ENCODE results near the gene MRPS18B. TPM values are rescaled to one million over a fixed set of nuclear protein-coding genes. Genes with fewer than 3 reads are reported as not detected.

The MRPS18B gene
- total and polyA plus RNA-seq, 2 of the 13 experiments (the other 11 are each of a cell fraction or from before 2014, with no cell fraction given), result 125 to 131 TPM

GRCh38 chr6:30571075-30571761 is 46.4 kb upstream of the MRPS18B start, which contains the start of gene ABCF1 (continued):
- peak; percentile 87 for TF ChIP-seq POGZ (CRISPR knock-in tag; IDR thresholded peaks at IDR 0.05)
- TF ChIP-seq CREB1 (IDR thresholded peaks at IDR 0.05), result peak; percentile 91
- TF ChIP-seq CREB1 (CRISPR knock-in tag; IDR thresholded peaks at IDR 0.05), result peak; percentile 91
- TF ChIP-seq, protein P1, sequence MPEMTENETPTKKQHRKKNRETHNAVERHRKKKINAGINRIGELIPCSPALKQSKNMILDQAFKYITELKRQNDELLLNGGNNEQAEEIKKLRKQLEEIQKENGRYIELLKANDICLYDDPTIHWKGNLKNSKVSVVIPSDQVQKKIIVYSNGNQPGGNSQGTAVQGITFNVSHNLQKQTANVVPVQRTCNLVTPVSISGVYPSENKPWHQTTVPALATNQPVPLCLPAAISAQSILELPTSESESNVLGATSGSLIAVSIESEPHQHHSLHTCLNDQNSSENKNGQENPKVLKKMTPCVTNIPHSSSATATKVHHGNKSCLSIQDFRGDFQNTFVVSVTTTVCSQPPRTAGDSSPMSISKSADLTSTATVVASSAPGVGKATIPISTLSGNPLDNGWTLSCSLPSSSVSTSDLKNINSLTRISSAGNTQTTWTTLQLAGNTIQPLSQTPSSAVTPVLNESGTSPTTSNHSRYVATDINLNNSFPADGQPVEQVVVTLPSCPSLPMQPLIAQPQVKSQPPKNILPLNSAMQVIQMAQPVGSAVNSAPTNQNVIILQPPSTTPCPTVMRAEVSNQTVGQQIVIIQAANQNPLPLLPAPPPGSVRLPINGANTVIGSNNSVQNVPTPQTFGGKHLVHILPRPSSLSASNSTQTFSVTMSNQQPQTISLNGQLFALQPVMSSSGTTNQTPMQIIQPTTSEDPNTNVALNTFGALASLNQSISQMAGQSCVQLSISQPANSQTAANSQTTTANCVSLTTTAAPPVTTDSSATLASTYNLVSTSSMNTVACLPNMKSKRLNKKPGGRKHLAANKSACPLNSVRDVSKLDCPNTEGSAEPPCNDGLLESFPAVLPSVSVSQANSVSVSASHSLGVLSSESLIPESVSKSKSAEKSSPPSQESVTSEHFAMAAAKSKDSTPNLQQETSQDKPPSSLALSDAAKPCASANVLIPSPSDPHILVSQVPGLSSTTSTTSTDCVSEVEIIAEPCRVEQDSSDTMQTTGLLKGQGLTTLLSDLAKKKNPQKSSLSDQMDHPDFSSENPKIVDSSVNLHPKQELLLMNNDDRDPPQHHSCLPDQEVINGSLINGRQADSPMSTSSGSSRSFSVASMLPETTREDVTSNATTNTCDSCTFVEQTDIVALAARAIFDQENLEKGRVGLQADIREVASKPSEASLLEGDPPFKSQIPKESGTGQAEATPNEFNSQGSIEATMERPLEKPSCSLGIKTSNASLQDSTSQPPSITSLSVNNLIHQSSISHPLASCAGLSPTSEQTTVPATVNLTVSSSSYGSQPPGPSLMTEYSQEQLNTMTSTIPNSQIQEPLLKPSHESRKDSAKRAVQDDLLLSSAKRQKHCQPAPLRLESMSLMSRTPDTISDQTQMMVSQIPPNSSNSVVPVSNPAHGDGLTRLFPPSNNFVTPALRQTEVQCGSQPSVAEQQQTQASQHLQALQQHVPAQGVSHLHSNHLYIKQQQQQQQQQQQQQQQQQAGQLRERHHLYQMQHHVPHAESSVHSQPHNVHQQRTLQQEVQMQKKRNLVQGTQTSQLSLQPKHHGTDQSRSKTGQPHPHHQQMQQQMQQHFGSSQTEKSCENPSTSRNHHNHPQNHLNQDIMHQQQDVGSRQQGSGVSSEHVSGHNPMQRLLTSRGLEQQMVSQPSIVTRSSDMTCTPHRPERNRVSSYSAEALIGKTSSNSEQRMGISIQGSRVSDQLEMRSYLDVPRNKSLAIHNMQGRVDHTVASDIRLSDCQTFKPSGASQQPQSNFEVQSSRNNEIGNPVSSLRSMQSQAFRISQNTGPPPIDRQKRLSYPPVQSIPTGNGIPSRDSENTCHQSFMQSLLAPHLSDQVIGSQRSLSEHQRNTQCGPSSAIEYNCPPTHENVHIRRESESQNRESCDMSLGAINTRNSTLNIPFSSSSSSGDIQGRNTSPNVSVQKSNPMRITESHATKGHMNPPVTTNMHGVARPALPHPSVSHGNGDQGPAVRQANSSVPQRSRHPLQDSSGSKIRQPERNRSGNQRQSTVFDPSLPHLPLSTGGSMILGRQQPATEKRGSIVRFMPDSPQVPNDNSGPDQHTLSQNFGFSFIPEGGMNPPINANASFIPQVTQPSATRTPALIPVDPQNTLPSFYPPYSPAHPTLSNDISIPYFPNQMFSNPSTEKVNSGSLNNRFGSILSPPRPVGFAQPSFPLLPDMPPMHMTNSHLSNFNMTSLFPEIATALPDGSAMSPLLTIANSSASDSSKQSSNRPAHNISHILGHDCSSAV (CRISPR knock-in tag; IDR thresholded peaks at IDR 0.05; ENCODE audit: borderline replicate concordance), result no peak
- no peak for TF ChIP-seq BRF2 (CRISPR knock-in tag; IDR thresholded peaks at IDR 0.05)
- peak; percentile 96 for TF ChIP-seq ZNF232 (CRISPR knock-in tag; IDR thresholded peaks at IDR 0.05; ENCODE audit: borderline replicate concordance)
- TF ChIP-seq, protein P2, sequence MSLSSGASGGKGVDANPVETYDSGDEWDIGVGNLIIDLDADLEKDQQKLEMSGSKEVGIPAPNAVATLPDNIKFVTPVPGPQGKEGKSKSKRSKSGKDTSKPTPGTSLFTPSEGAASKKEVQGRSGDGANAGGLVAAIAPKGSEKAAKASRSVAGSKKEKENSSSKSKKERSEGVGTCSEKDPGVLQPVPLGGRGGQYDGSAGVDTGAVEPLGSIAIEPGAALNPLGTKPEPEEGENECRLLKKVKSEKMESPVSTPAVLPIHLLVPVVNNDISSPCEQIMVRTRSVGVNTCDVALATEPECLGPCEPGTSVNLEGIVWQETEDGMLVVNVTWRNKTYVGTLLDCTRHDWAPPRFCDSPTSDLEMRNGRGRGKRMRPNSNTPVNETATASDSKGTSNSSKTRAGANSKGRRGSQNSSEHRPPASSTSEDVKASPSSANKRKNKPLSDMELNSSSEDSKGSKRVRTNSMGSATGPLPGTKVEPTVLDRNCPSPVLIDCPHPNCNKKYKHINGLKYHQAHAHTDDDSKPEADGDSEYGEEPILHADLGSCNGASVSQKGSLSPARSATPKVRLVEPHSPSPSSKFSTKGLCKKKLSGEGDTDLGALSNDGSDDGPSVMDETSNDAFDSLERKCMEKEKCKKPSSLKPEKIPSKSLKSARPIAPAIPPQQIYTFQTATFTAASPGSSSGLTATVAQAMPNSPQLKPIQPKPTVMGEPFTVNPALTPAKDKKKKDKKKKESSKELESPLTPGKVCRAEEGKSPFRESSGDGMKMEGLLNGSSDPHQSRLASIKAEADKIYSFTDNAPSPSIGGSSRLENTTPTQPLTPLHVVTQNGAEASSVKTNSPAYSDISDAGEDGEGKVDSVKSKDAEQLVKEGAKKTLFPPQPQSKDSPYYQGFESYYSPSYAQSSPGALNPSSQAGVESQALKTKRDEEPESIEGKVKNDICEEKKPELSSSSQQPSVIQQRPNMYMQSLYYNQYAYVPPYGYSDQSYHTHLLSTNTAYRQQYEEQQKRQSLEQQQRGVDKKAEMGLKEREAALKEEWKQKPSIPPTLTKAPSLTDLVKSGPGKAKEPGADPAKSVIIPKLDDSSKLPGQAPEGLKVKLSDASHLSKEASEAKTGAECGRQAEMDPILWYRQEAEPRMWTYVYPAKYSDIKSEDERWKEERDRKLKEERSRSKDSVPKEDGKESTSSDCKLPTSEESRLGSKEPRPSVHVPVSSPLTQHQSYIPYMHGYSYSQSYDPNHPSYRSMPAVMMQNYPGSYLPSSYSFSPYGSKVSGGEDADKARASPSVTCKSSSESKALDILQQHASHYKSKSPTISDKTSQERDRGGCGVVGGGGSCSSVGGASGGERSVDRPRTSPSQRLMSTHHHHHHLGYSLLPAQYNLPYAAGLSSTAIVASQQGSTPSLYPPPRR (CRISPR knock-in tag; IDR thresholded peaks at IDR 0.05; ENCODE audit: borderline replicate concordance), result peak; percentile 65
- peak; percentile 96 for TF ChIP-seq SAFB2 (CRISPR knock-in tag; IDR thresholded peaks at IDR 0.05; ENCODE audit: borderline replicate concordance, low read depth)
- TF ChIP-seq PREB (CRISPR knock-in tag; IDR thresholded peaks at IDR 0.05), result no peak; the same call in 1 of the 2 replicates
- TF ChIP-seq YEATS2 (CRISPR knock-in tag; IDR thresholded peaks at IDR 0.05; ENCODE audit: borderline replicate concordance), result peak; percentile 97
- no peak for TF ChIP-seq TERF1 (CRISPR knock-in tag; IDR thresholded peaks at IDR 0.05)

Measured in HepG2 (cell line).